GM18508 (cell line): ENCODE results near the gene DPEP2.

Source experiments
- ATAC-seq: cut with Tn5 transposase; IDR thresholded peaks from one replicate; pipeline ENCODE4 v1.9.1; 2021; ENCODE audit warnings: moderate number of reproducible peaks; ENCODE audit not compliant: insufficient read depth, unreplicated experiment

DPEP2 gene

DNA sequence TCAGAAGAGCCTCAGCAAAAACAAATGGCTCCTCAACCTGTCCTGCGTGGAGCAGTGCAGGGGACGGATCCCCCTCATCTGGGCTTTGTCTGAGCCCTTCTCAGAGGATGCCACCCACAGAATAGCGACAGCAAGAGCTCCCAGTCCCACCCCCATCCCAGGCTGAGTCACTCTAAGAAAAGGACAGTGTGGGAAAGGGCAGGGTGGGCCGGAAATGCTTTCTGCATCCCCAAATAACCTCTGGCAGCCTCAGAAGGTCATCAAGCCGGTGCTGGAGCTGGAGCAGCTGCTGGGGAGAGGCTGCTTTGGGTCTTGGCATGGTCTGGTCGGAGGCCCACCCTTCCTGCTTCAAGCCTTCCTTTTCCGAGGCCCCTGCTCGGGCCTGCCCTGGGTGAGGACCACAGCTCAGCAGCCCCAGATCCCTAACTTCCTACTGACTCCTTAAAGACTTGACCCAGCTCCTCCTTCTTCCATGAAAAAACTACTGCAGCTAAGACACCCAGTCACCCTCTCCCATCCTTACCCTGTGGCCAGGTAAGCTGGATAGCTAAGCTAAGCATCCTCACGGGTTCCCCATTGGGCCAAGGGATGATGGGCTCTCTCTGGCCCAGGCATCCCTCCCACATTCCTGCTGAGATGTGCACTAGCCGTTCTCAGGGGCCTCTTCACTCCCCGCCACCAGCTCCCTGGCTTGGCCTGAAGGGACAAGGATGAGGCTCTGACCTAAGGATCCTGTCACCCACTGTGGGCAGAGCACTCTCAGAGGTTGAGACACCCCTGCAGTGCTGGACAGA lies 39.6 kb downstream of the DPEP2 start:
- no peak for ATAC-seq

DNA sequence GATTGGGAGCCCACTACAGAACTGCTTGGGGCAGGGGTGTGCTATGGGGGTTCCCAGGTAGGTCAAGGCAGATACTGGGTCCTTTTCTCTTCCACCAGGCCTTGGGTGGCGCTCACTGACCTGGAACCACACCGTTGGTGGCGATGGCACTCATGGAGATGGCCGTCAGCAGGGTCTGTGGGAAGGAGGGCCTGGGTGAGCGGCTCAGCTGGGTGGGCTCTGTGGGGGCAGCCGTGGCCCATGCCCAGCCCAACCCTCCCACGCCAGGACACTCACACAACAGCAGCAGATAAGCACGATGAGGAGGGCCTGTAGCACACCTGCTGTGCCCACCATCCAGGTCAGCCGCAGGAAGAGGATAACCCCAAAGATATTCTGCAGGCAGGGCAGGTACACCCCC lies 41.7 kb downstream of the DPEP2 start:
- ATAC-seq: no peak

DNA sequence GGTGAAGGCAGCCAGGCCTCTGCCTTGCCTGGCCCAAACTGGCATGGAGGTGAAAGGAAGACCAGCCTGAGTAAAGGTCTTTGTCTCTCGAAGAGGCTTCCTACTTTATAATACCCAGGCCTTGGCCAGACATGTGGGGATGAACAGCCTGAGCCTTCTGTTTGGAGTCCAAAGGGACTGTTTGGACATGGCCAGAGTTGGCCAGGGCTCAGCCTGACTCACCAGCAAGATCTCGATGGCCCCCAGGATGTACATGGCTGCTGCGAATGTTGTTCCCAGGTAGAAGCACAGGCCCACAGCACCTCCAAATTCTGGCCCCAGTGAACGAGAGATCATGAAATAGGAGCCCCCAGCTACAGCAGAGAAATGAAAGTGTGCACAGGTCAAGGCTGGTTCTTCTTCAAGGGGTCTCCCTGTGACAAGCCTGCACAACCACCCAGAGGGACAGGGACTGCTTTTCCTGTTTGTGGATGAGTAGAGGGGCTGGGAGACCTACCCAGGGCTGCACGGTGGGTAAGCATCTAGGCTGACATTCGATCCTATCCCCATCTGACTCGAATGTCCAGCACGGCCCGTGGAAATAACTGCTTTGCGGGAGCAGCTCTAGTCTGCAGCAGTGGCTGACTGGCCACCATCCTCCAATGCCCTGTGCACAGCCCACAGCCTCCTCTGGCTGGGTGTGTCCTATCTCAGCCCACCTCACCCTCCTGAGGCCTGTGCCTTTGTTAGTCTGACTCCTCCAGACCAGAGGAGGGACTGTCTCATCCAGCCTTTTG lies 44.7 kb downstream of the DPEP2 start:
- ATAC-seq: no peak

DNA sequence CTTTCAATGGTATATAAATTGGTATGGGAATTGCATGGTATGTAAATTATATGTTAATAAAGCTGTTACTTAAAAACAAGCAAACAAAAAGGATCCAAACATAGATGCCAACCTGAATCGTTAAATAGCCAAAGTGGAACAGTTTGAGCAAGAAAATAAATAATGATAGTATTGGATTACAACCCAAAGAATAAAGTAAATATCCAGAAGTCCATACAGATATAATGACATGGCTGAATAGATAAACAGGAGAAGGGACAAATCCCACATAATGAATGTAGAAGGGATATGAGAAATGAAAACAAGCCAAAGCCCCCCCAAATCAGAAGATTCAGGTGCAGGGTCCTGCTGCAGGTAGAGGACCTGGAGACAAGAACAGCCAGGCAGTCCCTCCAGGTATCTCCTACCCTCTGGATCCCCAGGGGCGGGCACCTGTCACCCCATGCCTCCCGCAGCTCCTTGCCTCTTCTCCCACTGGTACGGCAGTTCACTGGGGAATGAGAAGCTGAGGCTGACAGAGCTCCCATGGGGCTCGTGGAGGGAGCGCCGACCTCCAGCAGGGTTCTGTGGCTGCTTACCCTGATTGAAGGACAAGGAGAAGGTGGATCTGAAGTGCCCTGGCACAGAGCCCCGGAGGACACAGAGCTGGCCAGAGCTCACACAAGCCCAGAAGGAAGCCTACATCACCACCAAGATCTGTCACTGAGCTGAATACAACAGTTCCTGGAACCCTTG lies 45.5 kb downstream of the DPEP2 start:
- ATAC-seq: no peak

DNA sequence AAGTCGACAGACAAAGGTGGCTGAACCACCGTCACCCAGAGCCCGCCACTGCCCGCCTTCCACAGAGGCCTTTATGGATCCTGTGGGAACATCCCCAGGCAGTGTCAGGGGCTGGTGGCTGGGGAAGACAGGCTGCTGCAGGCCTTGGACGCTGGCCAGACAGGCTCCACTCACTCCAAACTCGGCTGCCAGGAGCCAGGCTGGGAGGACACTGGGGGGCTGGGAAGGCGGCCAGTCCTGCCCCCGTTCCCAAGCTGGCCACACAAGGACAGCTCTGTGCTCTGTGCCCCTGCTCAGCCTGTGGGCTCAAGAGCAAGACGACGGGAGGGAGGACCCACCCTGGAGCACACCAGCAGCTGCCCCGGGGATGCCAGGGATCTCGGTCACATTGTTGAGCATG lies 47.8 kb downstream of the DPEP2 start:
- ATAC-seq: no peak

DNA sequence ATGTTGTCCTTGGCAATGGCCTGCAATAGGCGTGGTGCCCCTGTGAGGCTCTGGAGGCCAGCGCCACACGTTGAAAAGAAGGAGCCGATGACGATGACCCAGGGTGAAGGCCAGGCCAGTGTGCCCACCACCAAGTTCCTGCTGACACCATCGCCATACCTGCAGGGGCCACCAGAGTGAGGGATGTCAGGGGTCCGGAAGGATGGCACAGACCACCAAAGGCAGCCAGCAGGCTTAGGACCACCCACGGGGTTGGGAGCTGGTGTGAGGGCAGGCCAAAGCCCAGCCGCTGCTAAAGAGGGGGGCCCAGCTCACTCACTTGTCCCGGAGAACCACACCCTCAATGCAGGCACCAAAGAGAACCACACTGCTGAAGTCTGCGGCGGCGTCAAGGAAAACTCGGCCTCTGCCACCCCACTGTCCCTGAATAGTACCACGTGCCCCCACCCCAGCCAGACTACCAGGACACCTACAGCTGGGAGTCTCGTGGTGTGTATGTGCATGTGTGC lies 48.9 kb downstream of the DPEP2 start:
- no peak for ATAC-seq

DNA sequence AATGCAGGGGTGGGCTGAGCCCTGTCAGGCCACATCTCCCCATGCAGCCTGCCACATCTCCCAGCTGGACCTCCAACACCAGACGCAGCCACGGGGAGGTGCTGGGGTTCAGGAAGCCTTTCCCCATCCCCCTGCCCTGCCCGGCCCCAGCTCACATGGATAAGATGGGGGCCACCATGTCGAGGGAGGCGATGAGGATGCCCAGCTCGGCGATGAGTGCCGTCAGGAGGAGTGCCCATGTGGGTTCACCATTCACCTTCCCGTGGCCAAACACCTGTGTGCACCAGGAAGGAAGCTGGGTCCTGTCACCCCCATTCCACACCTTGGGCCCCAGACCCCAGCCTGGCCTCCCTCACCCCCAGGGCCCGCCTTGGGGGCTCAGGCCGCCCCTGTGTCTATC lies 49.6 kb downstream of the DPEP2 start:
- ATAC-seq: no peak

DNA sequence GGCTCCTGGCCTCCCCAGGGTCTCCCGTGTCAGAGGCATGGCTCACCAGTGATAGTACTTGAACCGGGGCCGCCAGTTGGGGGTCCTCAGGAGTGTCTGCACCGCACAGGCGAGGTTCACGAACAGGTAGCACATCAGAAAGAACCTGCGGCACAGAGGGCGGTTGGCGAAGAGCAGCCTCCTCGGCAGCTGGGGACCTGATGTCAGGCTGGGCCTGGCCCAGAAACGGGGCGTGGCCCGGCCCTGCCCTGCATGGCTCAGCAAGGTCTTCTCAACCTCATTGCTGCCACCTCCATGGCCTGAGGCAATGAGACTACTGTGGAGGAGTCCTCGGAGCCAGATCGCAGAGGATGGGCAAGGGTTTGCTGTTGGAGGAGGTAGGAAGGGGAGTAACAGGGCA lies 51.3 kb downstream of the DPEP2 start:
- ATAC-seq: no peak

DNA sequence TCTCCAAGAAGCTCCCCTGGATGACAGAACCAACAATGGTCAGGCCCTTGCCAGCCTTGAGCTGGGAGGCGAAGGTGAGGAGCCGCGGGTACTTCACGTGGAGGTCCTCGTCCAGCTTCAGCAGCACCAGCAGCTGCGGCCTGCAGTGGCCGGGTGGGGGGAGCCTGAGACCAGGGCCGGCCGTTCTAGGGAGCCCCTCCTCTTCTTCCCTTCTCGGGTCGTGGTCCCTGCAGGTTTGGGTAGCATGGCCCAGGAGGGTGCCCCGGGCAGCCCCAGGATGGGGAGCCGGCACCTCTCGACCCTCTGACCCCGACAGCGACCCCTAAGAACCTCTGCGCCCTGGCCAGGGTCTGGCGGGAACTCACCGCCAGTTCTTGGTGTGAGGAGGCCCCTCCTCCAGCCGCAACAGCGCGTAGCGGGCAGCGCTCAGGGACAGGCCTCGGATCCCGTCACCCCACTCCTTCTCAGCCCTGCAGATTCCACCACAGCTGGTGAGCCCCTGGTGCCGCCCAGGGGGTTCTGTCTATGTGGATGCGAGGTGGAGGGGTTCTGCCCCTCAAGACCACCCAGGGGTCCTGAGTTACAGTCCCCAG lies 52.2 kb downstream of the DPEP2 start:
- no peak for ATAC-seq

DNA sequence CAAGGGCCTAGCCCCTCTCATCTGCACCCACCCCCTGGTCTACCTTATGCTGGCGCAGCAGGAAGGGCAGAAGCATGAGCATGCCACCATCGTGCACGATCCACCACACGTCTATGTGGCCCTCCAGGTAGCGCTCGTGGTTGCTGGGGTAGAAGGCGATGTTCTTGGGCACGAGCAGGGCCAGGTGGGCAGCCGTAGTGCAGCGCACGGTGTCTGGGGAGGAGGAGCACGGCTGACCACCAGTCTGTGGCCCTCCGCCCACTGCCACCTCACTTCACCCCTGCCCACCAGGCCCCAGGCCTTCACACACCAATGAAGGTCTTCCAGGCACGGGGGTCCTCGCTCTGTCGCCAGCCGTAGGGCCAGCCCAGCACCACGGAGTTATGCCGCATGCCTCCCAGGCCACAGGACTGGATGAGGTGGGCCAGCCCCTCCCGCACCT lies 53.1 kb downstream of the DPEP2 start:
- no peak for ATAC-seq

DNA sequence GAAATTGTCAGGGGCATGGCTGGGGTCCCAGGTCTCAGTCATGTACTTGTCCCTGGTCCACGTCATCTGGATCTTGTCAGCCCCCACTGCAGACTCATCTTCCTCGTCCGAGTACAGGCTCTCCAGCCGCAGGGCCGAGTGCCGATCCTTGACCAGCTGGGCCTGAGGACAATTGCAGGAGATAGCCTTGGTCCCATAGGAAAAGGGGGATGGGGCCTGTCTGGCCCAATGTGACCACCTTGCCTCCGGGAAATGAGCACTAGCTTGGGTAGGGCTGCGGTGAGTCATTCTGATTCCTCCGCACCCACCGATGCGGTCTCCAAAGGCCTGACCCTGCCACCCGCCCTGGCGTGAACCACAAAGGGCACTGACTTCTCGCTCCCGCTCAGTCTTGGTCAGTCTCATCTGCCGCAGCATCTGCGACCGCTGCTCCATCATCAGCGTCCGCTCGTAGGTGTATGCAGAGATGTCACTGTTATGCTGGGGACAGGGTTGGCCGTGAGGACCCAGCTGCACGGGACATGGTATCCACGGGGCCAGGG lies 53.8 kb downstream of the DPEP2 start:
- ATAC-seq: no peak

DNA sequence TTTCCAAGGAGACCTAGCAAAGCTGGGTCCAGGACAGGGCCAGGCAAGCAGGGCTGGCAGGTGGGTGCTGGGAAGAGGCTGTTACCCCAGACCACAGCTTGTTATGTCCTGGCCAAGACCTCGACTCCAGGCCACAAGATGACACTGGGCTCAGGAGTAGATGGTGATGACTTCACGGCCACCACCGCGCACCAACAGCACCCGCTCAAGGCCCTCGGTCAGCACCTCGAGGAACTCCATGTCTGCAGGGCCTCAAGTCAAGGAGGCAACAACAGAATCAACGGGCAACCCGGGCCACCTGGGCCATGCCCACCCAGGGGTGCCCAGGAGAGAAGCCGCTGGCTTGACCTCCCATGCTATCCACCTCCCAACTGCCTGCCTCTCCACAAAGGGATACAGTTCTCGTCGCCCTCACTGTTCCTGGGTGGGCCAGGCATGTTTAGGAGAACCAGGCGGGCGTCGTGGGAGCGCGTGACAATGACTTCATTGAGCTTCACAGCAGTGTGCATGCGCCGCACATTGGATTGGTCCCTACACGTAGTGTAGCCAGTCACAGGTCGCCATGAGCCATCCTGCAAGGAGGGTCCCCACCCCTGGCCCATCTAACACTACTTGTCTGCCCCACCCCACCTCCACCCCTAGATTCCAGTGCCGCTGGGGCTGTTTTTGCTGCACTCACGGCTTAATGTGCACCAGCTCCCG lies 54.4 kb downstream of the DPEP2 start:
- no peak for ATAC-seq

DNA sequence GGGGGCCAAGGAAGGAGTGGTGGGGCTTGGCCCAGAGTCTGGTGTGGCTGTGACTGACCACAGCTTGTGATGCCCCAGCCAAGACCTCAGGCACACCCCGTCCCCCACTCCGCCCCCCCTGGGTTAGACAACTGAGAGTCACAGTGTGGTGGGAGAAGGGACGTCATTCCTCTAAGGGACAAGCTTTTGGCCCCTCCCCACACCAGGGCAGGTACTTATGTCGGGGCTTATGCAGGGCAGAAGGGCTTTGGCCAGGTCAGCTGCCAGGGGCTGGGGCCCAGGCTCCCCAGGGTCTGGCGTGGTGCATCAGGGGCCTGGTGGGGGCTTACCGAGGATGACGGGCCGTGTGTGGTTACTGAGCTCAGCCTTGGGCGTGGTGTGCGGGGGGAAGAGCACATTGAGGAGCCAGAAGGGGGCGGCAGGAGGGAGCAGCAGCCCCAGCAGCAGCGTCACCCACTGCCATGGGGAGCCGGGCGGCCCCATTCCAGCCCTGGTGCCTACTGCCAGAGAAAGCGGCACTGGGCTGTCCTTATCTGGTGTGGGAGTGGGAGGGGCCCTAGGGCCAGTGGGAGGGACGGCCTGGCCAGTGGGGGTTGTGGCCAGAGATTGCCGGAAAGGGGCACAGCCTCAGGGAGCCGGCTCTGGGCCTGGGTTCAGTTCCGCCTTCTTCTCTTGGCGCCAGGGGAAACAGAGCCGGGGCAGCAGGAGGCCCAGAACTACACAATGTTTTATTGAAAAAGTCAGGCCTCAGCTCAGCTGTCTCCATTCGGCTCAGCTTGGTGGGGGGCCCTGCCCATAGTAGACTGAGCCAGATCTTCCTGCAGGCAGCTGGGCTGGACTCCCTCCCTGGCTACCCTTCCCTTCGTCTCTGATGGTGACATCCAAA lies 55.4 kb downstream of the DPEP2 start, which contains the start of gene LCAT:
TSS of gene LCAT (minus strand) at position 502 of the 886 bp plus-strand sequence. CDS start at position 483, 19 bp downstream.
- no peak for ATAC-seq

DNA sequence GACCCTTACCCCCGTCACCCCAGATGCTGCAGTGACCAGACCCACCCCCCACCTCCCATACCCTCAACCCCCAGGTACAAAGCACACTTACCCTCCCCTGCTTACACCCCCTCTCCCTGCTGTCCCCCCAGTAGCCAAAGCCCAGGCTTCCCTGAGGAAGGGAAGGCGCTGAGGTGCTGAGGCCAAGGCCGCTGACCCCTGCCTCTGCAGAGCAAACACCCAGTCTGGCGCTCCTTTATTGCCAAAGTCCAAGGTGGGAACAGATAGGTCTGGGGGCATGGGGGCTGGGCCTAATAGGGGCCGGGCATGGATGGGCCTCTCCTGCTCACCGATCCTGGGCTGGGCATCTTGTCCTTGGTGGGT lies 56.0 kb downstream of the DPEP2 start:
- ATAC-seq: no peak

DNA sequence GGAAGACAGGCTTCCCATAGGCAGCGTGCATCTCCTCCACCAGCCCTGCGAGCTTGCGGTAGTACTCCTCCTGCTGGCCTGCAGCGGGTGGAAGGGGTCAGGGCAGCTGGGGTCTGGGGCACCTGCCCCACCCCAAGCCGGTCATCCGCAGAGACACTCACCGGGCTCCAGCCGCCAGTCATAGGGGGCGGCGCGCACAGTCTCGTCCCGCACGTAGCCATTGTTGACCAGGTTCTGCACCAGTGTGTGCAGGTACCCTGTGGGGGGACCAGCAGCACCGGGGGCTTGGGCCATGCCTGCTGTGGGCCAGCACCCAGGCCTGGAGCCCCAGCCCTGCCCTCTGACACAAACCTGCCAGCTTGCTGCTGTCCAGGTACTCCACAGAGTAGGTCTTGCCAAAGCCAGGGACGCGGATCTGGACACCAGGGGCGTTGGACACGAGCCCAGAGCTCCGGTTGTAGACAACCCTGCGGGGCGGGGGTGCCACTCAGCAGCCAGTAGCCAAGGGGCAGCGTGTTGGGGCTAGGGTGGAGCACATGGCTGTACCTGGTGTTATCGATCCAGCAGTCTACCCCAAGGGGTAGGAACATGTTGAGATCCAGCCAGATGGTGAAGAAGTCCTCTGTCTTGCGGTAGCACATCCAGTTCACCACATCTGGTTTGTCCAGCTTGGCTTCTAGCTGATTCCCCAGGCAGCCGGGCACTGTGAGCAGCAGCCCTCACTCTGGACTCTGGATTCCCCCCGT lies 56.6 kb downstream of the DPEP2 start:
- no peak for ATAC-seq

DNA sequence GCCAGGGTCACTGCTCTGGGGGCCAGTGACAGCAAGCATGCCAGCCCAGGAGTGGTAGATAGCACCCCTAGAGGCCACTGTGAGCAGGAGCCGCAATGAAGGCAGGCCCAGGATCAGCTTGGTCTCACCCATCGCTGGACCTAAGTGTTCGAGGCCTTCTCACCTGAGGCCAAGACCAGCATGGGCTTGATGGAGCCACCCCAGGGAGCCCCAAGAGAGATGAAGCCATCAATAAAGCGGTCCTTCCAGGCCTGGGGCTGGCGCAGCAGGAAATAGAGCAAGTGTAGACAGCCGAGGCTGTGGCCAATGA lies 57.1 kb downstream of the DPEP2 start:
- no peak for ATAC-seq

DNA sequence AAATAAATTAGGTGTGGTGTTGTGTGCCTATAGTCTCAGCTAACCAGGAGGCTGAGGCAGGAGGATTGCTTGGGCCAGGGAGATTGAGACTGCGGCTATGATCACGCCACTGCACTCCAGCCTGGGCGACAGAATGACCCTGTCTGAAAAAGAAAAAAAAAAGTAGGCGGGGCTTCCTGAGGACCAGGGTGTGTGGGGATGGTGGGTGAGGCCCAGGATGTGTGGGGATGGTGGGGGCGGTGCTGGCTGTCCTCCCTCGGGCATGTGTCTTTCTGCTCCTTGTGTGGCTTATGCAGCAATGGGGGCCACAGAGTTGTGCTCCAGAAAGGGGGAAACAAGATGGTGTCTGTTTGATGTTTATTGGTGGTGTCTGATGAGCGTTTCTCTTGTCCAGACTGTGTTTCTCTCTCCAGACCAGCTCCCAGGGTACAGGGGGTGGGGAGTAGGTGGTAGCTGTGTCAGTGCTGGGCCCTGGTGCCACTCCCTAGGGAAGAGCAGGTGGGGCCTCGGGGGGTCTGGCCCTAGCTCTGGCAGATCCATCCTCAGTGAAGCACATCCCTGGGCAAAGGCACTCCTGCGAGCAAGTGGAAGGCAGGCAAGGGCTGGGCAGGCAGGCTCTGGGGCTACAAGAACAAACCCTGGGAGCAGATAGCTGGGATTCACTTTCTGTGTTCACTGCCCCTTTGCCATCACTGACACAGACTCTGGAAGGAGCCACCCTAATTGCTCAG lies 57.6 kb downstream of the DPEP2 start:
- ATAC-seq: no peak
